Loucy (cell line): ENCODE measurements around the gene NOLC1.

Experiments used
- H2AFZ ChIP-seq: fragments of 200-600 bp; sonication (generic); 2 replicates; pipeline ENCODE4 v1.6.0; 2016; ENCODE audit warnings: antibody characterized with exemption, mild to moderate bottlenecking, low read length, moderate library complexity
- H3F3A ChIP-seq: fragments of 200-600 bp; 2 replicates; pipeline ENCODE4 v1.6.0; 2016; ENCODE audit warnings: antibody characterized with exemption, low read depth, mild to moderate bottlenecking
- H3K27me3 ChIP-seq: fragments of 200-600 bp; sonication (generic); 2 replicates; pipeline ENCODE4 v1.6.1; 2014; ENCODE audit warnings: low read length, mild to moderate bottlenecking; ENCODE audit not compliant: insufficient read depth, poor library complexity, severe bottlenecking
- H3K36me3 ChIP-seq: fragments of 200-600 bp; sonication (generic); 2 replicates; pipeline ENCODE4 v1.6.1; 2016; ENCODE audit warnings: low read length; ENCODE audit not compliant: insufficient read depth
- H3K4me1 ChIP-seq: fragments of 200-600 bp; sonication (generic); 2 replicates; pipeline ENCODE4 v1.5.1; 2014; ENCODE audit warnings: low read length, mild to moderate bottlenecking; ENCODE audit not compliant: insufficient read depth, poor library complexity, severe bottlenecking
- H3K4me2 ChIP-seq: fragments of 200-600 bp; sonication (generic); 2 replicates; pipeline ENCODE4 v1.6.0; 2014; ENCODE audit warnings: antibody characterized with exemption, low read length, low read depth, mild to moderate bottlenecking; ENCODE audit not compliant: poor library complexity, severe bottlenecking
- H3K4me3 ChIP-seq: fragments of 200-600 bp; sonication (generic); 2 replicates; pipeline ENCODE4 v1.5.1; 2014; ENCODE audit warnings: low read length, mild to moderate bottlenecking, mixed read lengths; ENCODE audit not compliant: poor library complexity, severe bottlenecking
- H3K79me2 ChIP-seq: fragments of 200-600 bp; sonication (generic); 2 replicates; pipeline ENCODE4 v1.6.1; 2014; ENCODE audit warnings: low read length; ENCODE audit not compliant: insufficient read depth
- H3K9ac ChIP-seq: fragments of 200-600 bp; sonication (generic); 2 replicates; pipeline ENCODE4 v1.6.0; 2014; ENCODE audit warnings: mild to moderate bottlenecking, low read depth, low read length, moderate library complexity; ENCODE audit not compliant: poor library complexity, severe bottlenecking
- H3K9me2 ChIP-seq: fragments of 200-600 bp; sonication (generic); replicated peaks from 2 replicates; pipeline ENCODE4 v1.6.1; 2016; ENCODE audit warnings: low read depth, low read length, mixed read lengths
- H3K9me3 ChIP-seq: fragments of 200-600 bp; sonication (generic); 2 replicates; pipeline ENCODE4 v1.6.1; 2014; ENCODE audit warnings: mild to moderate bottlenecking, antibody characterized with exemption, low read length, low read depth; ENCODE audit not compliant: insufficient read depth
- H4K20me1 ChIP-seq: fragments of 200-600 bp; sonication (generic); 2 replicates; pipeline ENCODE4 v1.6.0; 2014; ENCODE audit warnings: antibody characterized with exemption, low read length, mild to moderate bottlenecking; ENCODE audit not compliant: insufficient read depth, poor library complexity, severe bottlenecking
- CTCF ChIP-seq: fragments of 200-600 bp; sonication (generic); conservative IDR thresholded peaks from 2 replicates; pipeline ENCODE4 v1.5.1; 2014; ENCODE audit warnings: mild to moderate bottlenecking, antibody characterized with exemption, low read length
- EZH2phosphoT487 ChIP-seq: fragments of 200-600 bp; IDR thresholded peaks from 2 replicates; pipeline ENCODE4 v1.6.1; 2018; ENCODE audit warnings: antibody characterized with exemption, mild to moderate bottlenecking, moderate library complexity, borderline replicate concordance

NOLC1 gene

GRCh38 chr10:102113261-102113955 is 38.8 kb upstream of the NOLC1 start:
- H3K4me1 ChIP-seq: peaks cover 53% of the 10 kb centered on the region
- peaks cover 6% of the 10 kb centered on the region; the same call in 1 of the 2 replicates for H3F3A ChIP-seq
- H2AFZ ChIP-seq: no peak overlapping the region
- peaks cover 77% of the 10 kb centered on the region for H3K79me2 ChIP-seq
- H3K9me3 ChIP-seq: no peaks in the 10 kb centered on the region
- peak overlapping the region; percentile 76 for H3K4me3 ChIP-seq
- H4K20me1 ChIP-seq: peaks cover 66% of the 10 kb centered on the region
- TF ChIP-seq EZH2phosphoT487 (no peak), CTCF (no peak)
- H3K9ac ChIP-seq: peak overlapping the region; percentile 94
- no peaks in the 10 kb centered on the region for H3K9me2 ChIP-seq
- H3K36me3 ChIP-seq: peaks cover 32% of the 10 kb centered on the region; the same call in 1 of the 2 replicates
- no peaks in the 10 kb centered on the region for H3K27me3 ChIP-seq
- H3K4me2 ChIP-seq: peak overlapping the region; percentile 87

DNA sequence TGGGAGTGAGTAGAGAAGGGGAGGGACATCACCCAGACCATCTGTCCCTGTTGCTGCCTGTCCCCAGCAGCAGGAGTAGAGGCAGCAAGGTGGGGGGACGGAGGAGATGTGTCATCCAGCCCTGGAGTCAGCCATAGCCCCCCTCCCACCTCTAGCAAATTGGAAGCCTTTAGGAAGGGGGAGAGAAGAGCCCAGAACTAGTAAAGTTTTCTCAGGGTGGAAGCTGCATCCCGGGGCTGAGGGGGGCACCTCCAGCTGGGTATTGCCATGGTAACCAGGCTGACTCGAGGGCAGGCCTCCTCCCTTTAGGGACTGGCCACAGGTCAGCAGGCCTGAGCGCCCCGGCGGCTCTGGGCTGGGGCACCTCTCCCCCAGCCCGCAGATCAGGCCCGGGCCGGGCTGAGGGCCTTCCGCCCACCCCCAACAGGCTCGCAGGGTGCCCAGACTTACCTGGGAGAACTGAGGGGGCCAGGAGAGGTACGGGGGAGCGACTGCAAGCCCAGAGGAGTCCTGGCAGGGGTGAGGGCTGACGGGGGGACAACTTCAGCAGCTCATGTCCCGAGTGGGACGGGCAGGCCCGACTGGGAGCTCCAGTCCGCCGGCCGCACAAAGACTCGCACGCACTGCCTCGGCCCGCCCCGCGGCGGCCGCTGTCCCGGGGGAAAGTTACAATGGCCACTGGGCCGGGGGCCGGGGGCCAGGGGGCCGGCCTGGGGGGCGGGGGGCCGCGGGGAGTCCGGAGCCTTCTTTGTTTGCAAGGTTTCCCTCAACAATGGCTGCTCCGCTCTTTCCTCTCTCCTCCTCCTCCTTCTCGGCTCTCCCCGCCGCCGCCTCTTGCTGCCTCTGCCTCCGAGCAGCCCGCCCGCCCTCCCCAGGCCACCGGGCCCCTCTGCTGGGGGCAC is 38.0 kb upstream of the NOLC1 start:
- H3K79me2 ChIP-seq: peaks cover 85% of the 10 kb centered on the region

More for the DNA sequence above, 38.0 kb upstream of the NOLC1 start:
- Histone ChIP-seq H3K4me2 (peak overlapping the region; percentile 87), H3K9ac (peak overlapping the region; percentile 94), H2AFZ (no peak overlapping the region), H3K9me2 (no peaks in the 10 kb centered on the region), H3K36me3 (peaks cover 24% of the 10 kb centered on the region; the same call in 1 of the 2 replicates), H4K20me1 (peaks cover 70% of the 10 kb centered on the region), H3F3A (peaks cover 6% of the 10 kb centered on the region; the same call in 1 of the 2 replicates), H3K27me3 (no peaks in the 10 kb centered on the region), H3K4me3 (peak overlapping the region; percentile 76), H3K9me3 (no peaks in the 10 kb centered on the region), H3K4me1 (peaks cover 56% of the 10 kb centered on the region)
- TF ChIP-seq EZH2phosphoT487 (no peak), CTCF (no peak)
